Glomerular endothelial cell (primary cell): ENCODE results near the gene TBC1D9. TPM values are rescaled to one million over a fixed set of nuclear protein-coding genes. Genes with fewer than 3 reads are reported as not detected.
"Not testable (repeated sequence)": the region's sequence is repeated elsewhere in the genome, so short reads cannot be mapped to it uniquely, and the experiment has no call there.

Experiments used
- DNase-seq: peaks from one replicate; pipeline ENCODE4 v3.0.0-alpha.2; 2011; ENCODE audit warnings: low read depth, low spot score; ENCODE audit errors: extremely low read depth
- total RNA-seq: library from RNA; depleted of rRNA; stranded (reverse); fragments of >200 nt; gene quantifications from 2 replicates; pipeline ENCODE4 v1.2.3, GENCODE V29; 2015

TBC1D9 gene
- total RNA-seq: 62.1 and 72.3 TPM in 2 replicates

DNA sequence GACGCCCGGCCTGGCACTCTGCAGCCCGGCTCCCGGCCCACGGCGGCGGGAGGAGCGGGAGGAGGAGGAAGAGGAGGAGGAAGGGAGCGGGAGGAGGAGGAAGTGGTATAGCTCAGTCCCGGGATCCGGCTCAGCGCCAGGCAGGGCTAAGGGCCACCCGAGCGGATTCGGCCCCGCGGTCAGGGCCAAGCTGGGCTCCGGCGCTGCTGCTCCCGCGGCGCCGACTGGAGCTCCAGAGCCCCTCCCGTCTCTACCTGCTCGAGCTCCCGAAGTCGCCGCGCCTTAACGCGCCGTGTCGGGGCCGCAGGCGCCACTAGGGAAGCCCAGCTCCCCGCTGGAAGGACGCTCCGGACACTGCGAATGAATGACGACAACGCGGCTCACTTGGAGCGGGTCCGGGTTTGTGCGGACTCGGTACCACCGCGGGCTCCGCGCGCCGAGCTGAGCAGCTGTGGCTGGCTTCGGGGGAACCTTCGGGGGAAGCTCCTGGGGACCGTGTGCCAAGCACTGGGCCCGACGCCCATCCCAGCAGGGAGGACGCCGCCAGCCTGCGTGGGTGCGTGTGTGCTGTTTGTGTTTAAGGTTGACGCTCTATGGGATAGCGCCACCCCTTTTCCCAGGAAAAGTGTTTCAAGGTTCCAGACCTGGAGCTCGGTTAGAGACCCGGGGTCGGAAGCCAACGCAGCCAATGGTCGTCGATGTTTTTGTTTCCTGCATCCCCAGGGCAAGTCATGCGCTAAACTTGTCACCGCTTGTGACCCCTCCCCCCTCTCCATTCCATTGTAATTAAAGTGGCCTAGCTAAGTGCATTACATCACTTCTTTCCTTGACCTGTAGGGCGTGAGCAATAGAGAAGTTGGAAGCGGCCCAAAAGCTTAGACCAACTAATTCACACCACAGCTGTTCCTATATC is at the start of gene TBC1D9:
TSS of gene TBC1D9 (minus strand) at position 67 of the 913 bp plus-strand sequence. CDS start 340 bp downstream, outside the sequence.
- DNase-seq: peak; percentile 90

DNA sequence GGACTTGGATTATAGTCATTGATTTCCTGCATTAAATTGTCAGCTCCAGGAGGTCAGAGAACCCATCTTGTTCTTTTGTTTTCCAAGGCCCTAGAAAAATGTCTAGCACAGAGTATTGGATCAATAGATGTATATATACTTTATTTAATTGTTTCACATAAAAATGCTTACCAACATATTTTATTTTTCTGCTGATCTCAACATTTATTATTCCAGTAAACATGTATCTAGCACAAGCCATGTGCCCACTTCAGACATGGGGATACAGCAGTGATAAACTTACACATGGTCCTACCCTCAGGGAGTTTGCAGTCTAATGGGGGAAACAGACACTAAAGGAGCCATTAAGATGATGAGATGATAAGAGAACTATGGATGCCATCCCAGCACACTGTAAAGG is 49.1 kb upstream of the TBC1D9 start:
- DNase-seq: no peak

DNA sequence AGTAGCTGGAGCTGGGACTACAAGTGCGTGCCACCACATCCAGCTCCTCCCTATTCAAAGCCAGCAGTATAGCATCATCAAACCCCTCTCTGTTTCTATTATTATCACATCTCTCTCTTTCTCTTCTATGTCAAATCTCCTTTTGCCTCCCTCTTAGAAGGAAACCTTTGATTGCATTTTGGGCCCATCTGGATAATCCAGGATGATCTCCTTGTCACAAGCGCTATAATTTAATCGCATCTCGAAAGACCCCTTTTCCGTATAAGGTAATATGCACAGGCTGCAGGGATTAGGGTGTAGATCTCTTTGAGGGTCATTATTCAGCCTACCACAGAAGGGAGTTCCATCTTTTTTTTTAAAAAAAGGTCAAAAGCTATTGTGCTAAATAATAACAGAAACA is 46.4 kb upstream of the TBC1D9 start:
- no peak for DNase-seq

DNA sequence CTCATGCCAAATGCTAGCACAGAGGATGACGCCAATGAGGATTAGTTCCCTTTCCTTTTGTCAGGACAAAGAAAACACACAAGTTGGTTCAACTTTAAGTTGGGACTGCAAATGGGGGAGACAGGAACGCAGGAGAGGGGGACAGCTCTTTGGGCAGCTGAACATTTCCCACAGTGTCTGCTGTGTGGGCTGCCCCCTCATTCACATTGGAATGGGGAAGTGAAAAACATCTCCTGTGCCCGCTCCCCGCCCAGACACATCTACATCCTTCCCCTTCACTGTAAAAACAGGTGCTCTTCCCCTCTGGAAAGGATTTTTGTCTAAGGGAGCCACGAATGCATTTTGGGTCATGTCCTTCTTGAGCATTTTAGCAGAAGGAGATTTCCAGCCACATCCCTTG is 44.5 kb upstream of the TBC1D9 start:
- DNase-seq: no peak

DNA sequence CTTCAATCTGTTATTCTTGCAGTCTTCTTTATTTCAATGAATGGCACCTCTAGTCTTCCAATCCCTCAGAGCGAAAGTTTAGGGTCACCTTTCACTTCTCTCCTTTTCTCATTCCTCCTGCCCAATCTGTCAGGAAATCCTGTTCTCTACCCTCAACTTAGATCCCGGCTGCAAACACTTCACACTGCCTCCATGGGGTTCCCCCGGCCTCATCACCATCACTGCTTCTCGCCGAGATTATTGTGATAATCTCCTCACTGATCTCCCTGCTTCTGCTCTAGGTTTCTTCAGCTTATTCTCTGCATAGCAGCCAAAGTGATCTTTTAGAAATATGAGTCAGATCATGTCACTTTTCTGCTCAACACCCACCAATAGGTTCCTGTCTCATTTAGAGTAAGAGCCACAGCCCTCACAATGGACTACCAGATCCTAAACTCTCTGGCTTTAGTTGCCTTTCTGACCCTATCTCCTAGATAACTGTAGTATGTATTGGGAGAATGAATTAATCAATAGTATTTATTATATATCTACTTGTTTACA is 43.6 kb upstream of the TBC1D9 start:
- no peak for DNase-seq

DNA sequence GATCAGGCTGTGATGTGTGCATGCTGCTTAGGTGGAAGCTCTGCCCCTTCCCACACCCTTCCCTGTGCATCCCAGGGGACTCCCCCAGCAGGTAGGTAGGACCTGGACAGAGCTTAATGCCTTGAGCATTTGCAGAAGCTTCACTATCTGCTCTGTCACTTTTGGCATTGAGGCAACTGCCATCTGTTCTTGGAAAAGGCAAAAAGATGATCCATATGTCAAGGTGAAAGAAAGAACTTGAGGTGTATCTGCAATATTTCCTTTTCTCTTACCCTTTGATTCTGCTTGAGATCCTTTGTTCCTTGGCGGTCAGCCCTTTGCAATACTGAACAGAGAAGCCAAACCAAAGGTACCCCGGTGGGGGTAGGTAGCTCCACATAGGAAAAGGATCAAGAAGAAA is 37.1 kb upstream of the TBC1D9 start:
- DNase-seq: no peak

DNA sequence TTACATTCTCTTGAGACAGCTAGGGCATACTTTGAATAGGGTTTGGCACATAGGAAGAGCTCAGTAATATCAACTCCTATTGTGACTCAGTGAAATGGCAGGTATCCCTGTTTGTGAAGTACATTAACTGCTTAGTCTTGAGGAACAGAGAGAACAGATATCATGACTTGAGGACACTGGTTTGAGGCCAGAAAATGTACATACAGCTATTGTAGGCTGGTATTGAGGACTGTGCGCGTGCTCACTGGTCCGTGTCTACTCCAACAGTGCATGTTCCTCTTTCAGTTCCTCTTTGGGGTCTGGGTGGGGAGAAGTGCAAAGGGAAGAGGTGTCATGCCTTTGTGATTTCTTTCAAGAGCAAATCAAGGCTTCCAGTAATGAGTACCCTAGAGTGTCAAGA is 34.6 kb upstream of the TBC1D9 start:
- DNase-seq: no peak

DNA sequence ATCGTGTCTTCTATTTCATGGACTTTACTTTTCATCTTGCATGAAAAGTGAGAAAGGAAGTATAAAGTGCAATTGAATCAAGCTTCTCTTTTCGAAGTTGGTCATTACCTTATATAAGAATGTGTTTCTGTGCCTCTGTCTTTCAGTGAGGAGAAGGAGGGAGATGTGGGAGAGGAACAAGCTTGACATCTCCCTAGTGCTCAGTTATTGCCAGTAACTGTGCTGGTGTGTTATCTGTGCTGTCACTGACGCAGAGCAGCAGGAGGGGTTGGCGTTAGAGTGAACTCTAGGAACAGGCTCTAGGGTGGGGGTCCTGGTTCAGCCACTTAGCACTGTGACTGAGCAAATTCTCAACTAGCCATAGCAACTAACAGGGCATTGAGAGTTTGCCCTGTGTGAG is 34.0 kb upstream of the TBC1D9 start:
- no peak for DNase-seq

DNA sequence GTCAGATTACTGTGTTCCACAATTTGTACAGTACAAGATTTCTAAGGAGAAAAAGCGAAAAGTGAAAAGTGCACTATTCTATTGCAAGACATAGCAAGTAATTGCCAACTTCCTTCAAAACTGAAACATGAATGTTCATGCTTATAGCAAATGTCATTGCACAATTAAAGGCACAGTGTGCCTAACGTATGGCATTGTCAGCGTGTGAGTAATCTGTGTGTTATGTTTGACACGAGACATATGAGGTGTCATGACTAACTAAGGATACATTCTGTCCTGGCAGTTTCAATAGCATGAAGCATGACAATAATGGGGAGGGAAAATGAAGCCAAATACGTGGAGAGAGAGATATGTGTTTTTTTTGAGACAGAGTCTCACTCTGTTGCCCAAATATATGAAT is 33.6 kb upstream of the TBC1D9 start:
- DNase-seq: no peak

DNA sequence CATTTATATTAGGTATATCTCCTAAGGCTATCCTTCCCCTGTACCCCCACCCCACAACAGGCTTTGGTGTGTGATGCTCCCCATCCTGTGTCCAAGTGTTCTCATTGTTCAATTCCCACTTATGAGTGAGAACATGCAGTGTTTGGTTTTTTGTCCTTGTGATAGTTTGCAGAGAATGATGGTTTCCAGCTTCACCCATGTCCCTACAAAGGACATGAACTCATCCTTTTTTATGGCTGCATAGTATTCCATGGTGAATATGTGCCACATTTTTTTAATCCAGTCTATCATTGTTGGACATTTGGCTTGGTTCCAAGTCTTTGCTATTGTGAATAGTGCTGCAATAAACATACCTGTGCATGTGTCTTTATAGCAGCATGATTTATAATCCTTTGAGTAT is 26.6 kb upstream of the TBC1D9 start:
- not testable (repeated sequence) for DNase-seq

DNA sequence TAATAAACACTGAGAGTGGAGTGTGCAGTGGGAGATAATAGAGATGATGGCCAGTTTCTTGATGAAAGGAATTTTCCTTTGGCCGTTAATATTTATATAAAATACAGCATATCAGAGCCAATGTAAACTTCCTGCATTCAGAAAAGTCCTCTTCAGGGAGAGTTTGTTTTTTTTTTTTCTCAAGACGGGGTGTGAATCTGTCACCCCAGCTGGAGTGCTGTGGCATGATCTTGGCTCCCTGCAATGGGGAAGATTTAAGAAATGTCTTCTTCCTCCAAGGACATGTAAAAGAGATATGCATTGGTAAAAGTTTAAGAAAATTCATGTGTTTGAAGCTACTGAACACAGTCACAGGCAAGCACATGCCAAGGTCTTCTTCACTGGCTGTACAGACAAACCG is 25.4 kb upstream of the TBC1D9 start:
- no peak for DNase-seq

DNA sequence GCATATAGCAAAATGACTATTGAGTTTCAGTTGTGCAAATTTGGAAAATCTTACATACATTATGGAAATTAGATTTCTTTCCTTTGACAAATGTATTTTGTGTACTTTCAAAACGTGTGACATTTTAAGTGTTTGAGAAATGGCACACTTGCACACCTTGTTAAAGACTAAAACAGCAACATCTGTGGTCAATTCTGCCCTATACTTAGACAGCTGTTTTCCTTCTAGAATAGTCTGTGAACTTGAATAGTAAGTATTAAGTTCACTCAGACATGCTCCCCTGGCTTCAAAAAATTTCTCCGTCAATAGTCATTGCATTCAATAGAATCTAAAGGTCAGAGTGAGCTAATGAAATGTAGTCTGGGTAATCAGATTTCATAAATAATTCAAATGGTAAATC is 21.7 kb upstream of the TBC1D9 start:
- no peak for DNase-seq

DNA sequence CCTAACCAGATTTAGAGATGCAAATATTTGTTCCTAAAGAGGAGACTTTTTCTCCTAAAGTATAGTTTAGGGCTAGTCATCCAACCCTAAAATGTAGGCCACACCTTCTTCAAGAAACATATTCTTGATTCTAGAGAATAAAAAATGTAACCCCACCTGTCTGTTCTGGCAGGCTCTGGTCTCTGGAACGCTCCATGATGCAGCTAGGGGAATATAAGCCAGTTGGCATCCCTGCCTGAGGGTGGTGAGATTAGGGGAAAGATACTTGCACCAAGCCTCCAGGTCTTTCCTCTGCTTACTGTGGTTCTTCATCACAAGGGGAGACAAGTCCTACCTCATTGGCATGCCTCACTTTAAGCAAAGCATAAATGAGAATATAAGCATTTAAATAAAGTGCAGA is 21.2 kb upstream of the TBC1D9 start:
- DNase-seq: no peak

DNA sequence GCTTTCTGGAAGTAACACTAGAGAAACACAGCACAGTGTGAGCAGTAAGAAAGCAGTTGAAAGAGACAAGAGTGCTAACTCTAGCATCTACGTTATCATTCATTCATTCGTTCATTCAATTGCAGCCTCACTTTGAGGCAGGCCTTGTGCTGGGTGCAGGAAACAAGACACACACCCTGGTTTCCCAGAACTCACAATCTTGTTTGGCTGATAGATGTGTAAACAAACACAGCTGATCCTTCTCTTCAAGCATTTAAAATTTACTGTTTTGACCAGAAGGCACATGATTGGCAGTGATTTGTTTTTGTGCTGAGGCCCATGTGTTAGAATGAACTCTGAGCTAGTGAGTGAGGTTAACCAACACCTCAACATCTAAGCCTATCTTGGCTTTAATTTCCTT is 20.4 kb upstream of the TBC1D9 start:
- no peak for DNase-seq

DNA sequence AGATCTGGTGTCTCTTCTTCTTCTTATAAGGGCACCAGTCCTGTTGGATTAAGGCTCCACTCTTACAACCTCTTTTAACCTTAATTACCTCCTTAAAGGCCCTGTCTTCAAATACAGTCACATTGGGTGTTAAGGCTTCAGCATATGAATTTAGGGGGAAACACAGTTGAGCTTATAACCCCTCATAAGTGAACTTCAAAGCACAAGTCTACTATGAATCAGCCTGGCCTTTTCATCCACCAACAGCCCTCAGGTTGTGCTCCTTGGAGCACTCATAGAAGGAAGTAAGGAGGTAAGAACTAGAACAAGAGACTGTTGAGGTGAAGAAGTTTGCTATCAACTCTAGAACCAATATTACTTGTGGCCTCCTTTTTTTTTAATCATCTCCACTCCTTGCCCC is 18.8 kb upstream of the TBC1D9 start:
- no peak for DNase-seq

DNA sequence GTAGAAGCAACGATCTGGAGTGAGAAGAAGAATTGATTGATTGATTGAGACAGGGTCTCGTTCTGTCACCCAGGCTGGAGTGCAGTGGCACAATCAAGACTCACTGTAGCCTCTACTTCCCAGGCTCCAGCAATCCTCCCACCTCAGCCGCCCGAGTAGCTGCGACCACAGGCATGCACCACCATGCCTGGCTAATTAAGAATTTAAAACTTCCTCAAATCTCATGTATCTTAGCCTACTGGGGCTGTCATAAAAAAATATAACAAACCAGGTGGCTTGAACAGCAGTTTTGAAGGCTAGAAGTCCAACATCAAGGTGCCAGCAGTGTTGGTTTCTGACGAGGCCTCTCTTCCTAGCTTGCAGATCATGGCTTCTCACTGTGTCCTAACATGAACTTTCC is 18.3 kb upstream of the TBC1D9 start:
- DNase-seq: no peak

DNA sequence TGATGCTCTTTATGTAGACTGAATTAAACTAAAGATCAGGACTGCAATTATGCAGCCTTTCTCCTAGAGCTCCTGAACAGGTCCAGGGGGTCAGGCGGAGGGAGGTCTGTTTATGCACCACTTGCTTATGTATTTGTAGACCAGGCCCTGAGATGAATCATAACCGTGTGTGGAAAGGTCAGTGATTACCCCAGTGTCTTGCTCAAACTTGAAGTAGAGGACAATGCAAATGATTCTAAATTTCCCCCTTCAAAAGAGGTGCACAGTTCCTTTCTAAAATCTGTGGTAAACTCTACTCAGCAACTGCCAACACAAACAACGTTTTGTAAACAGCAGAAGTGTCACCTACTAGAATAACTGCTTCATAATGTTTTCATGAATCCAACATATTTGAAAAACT is 13.0 kb upstream of the TBC1D9 start:
- no peak for DNase-seq

DNA sequence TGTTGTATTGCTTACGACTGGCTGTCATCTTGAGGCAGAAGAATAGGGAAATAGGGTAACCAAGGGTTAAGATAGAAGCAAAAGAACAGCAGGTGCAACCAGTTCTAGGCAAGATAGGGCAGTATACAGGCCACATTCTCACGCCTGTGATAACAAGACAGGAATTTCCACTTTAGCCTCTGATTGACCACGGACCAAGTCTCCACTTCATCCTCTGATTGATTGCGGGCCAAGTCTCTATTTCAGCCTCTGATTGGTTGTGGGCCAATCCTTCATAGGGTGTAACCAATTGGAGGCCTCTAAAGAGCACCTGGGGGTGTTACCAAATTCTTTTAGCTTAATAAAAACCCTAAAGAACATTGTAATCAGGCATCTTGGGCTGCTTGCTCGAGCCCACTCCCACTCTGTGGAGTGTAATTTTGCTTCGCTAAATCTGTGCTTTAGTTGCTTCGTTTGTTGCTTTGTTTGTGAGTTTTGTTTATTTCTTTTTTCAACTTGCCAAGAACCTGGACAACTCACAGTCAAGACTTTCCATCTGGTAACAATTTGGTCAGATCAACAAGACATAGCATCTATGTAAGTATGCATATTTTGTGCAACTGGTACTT is 8.7 kb upstream of the TBC1D9 start:
- DNase-seq: no peak

DNA sequence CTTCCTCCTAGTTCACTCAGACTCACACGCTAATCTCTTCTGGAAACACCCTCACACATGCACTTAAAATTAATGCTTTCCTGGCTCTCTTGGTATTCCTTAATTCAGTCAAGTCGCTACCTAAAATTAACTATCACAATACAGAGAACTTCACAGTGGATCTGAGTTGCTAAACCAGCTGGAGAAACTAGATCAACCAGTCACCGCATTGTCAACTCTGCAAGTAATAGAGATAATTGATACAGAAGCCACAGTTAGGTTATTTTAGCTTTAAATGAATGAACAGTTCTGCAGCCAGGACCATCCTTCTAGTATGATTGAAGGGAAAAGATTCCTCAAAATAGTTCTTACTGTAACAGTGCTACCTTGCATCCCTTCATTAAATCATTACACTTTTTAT is 6.0 kb upstream of the TBC1D9 start:
- no peak for DNase-seq

DNA sequence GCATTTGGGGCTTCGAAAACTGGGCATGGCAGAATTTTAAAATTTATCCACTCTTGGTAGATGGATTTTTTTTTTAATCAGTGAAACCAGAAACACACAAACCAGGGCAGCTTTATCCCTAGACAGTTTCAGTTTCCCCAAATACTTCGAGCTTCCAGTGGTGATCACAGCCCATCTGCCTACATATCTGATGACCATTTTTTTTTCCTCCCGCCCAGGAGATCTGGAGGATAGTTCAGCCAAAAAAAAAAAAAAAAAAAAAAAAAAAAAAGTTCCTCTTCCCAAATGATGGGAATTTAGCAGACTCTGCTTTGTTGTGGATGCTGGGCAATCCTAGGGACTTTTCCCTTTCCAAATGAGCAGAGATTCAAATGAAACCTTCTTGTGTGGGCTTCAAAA is 1.0 kb upstream of the TBC1D9 start:
- DNase-seq: no peak

DNA sequence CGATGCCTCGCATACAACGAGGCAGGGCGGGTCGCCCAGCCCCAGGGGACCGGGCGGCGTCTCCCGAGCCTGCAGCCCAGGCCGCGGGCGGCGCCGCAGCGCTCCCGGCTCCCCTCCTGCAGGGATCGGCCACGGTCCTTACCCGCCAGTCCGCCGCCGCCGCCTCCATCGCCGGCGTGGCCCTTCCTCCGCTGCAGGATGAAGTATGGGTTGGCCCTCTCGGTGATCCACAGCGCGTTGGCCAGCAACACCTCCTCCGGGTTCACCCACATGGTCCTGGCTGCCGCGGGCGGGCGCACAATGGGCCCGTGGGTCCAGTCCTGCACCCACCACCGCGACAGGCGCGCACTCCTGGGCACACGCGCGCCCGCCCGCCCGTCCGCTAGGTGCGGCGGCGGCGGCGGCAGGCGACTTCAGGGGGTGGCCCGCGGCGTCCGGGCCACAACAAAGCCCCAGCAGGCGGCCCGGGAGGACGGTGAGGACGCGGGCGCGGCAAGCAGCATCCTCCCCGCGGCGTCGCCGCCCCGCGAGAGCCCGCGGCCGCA is 339 bp downstream of the TBC1D9 start:
- no peak for DNase-seq
